A549 (cell line): ENCODE data around the gene SCT.

ENCODE experiments used
- CBX8 ChIP-seq: fragments of 200-600 bp; sonication (generic); IDR thresholded peaks from 2 replicates; pipeline ENCODE4 v1.6.1; 2016
- ESRRA ChIP-seq: fragments of 150-350 bp; IDR thresholded peaks from 2 replicates; pipeline ENCODE4 v1.6.1; 2014; ENCODE audit warnings: mild to moderate bottlenecking, low read length, borderline replicate concordance
- HDAC2 ChIP-seq: fragments of 200-600 bp; sonication (generic); IDR thresholded peaks from 2 replicates; pipeline ENCODE4 v1.6.1; 2016
- NR3C1 ChIP-seq: fragments of >200 bp; sonication (Bioruptor Twin); formaldehyde crosslinking; IDR thresholded peaks from 3 replicates; pipeline ENCODE4 v1.6.1; 2017
- POLR2A ChIP-seq: IDR thresholded peaks from 2 replicates; pipeline ENCODE4 v1.6.1; 2012; ENCODE audit warnings: mild to moderate bottlenecking, low read length
- RAD21 ChIP-seq, 2 experiments: fragments of >200 bp in 1 of 2; sonication (Bioruptor Twin) in 1 of 2; formaldehyde crosslinking in 1 of 2; IDR thresholded peaks in 1 of 2; conservative IDR thresholded peaks in 1 of 2; 2 replicates in 1 of 2; 3 replicates in 1 of 2; pipeline ENCODE4 v1.6.1; 2012 to 2018; ENCODE audit warnings: inconsistent platforms in 1 of 2
- RCOR1 ChIP-seq: fragments of 150-350 bp; IDR thresholded peaks from 2 replicates; pipeline ENCODE4 v1.6.1; 2014; ENCODE audit warnings: antibody characterized with exemption, low read length, low read depth
- TF ChIP-seq, protein P1 (sequence below): fragments of >200 bp; sonication (Bioruptor Twin); formaldehyde crosslinking; IDR thresholded peaks from 3 replicates; pipeline ENCODE4 v1.5.1; 2016
- TF ChIP-seq, protein P2 (sequence below): IDR thresholded peaks from 2 replicates; pipeline ENCODE4 v1.6.1; 2012
- TF ChIP-seq, protein P3 (sequence below): IDR thresholded peaks from 2 replicates; pipeline ENCODE4 v1.6.1; 2012; ENCODE audit warnings: low read depth, borderline replicate concordance

DNA sequence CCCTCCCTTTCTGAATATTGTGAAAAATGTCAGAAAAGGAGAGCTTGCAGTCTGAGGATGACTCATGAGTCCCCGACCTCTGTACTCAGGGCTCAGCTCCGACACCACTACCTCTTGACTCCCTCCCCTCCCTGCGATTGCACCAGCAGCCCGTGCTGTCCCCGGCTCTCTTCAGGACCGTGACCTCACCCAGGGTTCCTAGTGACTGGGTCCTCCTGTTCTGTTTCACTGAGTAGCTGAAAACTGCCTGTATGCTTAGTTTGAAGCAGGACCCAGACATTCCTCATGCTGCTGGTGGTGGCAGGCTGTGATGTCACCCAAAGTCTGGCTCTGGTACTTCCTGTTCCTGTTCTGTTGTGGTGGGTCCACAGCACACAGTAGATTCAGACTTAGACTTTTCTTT lies 39.0 kb downstream of the SCT start:
- TF ChIP-seq ESRRA (no peak), HDAC2 (no peak), POLR2A (no peak), CBX8 (no peak), RAD21 (conservative IDR thresholded peaks at IDR 0.05 in 1 of 2, IDR thresholded peaks at IDR 0.05 in 1 of 2) (no peak), RCOR1 (no peak), NR3C1 (no peak)
- TF ChIP-seq, protein P1, sequence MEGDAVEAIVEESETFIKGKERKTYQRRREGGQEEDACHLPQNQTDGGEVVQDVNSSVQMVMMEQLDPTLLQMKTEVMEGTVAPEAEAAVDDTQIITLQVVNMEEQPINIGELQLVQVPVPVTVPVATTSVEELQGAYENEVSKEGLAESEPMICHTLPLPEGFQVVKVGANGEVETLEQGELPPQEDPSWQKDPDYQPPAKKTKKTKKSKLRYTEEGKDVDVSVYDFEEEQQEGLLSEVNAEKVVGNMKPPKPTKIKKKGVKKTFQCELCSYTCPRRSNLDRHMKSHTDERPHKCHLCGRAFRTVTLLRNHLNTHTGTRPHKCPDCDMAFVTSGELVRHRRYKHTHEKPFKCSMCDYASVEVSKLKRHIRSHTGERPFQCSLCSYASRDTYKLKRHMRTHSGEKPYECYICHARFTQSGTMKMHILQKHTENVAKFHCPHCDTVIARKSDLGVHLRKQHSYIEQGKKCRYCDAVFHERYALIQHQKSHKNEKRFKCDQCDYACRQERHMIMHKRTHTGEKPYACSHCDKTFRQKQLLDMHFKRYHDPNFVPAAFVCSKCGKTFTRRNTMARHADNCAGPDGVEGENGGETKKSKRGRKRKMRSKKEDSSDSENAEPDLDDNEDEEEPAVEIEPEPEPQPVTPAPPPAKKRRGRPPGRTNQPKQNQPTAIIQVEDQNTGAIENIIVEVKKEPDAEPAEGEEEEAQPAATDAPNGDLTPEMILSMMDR, result no peak
- TF ChIP-seq, protein P2, sequence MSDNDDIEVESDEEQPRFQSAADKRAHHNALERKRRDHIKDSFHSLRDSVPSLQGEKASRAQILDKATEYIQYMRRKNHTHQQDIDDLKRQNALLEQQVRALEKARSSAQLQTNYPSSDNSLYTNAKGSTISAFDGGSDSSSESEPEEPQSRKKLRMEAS, result no peak
- TF ChIP-seq, protein P3, sequence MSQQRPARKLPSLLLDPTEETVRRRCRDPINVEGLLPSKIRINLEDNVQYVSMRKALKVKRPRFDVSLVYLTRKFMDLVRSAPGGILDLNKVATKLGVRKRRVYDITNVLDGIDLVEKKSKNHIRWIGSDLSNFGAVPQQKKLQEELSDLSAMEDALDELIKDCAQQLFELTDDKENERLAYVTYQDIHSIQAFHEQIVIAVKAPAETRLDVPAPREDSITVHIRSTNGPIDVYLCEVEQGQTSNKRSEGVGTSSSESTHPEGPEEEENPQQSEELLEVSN, result no peak
